ENCODE measurements around the gene SNX11. TPM values are rescaled to one million over a fixed set of nuclear protein-coding genes. Genes with fewer than 3 reads are reported as not detected.

Gene SNX11
- total and polyA plus RNA-seq, 9 of the 15 experiments (the other 6 are each of a cell fraction or from before 2014, with no cell fraction given): 12.4 to 24.0 (median 16.8) TPM

- Histone ChIP-seq H2AFZ (ENCODE audit: low read depth, low read length) (no peak overlapping the region; the same call in 1 of the 2 replicates), H3K9ac (ENCODE audit: insufficient read depth in 1 of 2, low read depth in 2 of 2, low read length in 2 of 2) (no peak overlapping the region; a peak in 1 of 4 replicates), H4K20me1 (replicated peaks; ENCODE audit: control insufficient read depth, insufficient read depth, low read length) (no peaks in the 10 kb centered on the region), H3K27me3 (ENCODE audit: control insufficient read depth in 2 of 2, insufficient read depth in 2 of 2, low read length in 2 of 2) (peaks cover 20 to 39% of the 10 kb centered on the region in 2 experiments), H3K4me2 (ENCODE audit: insufficient read depth, low read length) (peak overlapping the region; percentile 19; the same call in 1 of the 2 replicates), H3K9me1 (ENCODE audit: control insufficient read depth, insufficient read depth, low read length) (no peaks in the 10 kb centered on the region), H3K27ac (ENCODE audit: extremely low read depth, low read depth, low read length) (no peak overlapping the region), H3K36me3 (ENCODE audit: control insufficient read depth, insufficient read depth, low read length) (no peaks in the 10 kb centered on the region), H3K79me2 (ENCODE audit: control insufficient read depth, insufficient read depth, low read length) (no peaks in the 10 kb centered on the region), H3K4me1 (replicated peaks in 1 of 2; ENCODE audit: control insufficient read depth in 2 of 2, insufficient read depth in 2 of 2, low read length in 2 of 2) (peaks cover 7 to 20% of the 10 kb centered on the region in 2 experiments; a peak in 4 of 5 replicates), H3K9me3 (replicated peaks; ENCODE audit: control insufficient read depth, insufficient read depth, low read depth, low read length) (no peaks in the 10 kb centered on the region), H3K4me3 (no peak overlapping the region)
- POLR2A ChIA-PET: interaction anchor here (0.5 to 2.1 kb wide), 5 partner anchors 10 to 232 kb away, joined by 3 to 4 read pairs (median 3); no protein-coding TSS in a partner anchor
- CTCF ChIA-PET (ENCODE audit: low intra/inter-chr PET ratio): interaction anchor here (0.5 kb wide), 1 partner anchor 75 kb away, joined by 3 read pairs; no protein-coding TSS in a partner anchor
- DNase-seq (ENCODE audit: extremely low read depth in 1 of 4, low spot score in 3 of 4): peak in 1 of 4 experiments; percentile 27
- intact Hi-C loops (cut with micrococcal nuclease): no loop called here
- in situ Hi-C loops (cut with MboI): no loop called here
- no peak for FAIRE-seq
- WGBS (ENCODE audit: insufficient coverage, low coverage, missing lambda C conversion rate): 3% methylated on average over 14 of the region's 14 CpGs
- ATAC-seq: peak; percentile 80
- BruUV-seq (replicated peaks): no TSS peak
- no peak for TF ChIP-seq NCOA4 (IDR thresholded peaks at IDR 0.05; ENCODE audit: partially characterized antibody)
- no peak for TF ChIP-seq ARID2 (IDR thresholded peaks at IDR 0.05)
- peak; percentile 46; the same call in 1 of the 2 replicates for TF ChIP-seq TAL1 (IDR thresholded peaks at IDR 0.05)
- TF ChIP-seq VEZF1 (CRISPR knock-in tag; IDR thresholded peaks at IDR 0.05): peak; percentile 50; the same call in 1 of the 2 replicates
- TF ChIP-seq, protein P1, sequence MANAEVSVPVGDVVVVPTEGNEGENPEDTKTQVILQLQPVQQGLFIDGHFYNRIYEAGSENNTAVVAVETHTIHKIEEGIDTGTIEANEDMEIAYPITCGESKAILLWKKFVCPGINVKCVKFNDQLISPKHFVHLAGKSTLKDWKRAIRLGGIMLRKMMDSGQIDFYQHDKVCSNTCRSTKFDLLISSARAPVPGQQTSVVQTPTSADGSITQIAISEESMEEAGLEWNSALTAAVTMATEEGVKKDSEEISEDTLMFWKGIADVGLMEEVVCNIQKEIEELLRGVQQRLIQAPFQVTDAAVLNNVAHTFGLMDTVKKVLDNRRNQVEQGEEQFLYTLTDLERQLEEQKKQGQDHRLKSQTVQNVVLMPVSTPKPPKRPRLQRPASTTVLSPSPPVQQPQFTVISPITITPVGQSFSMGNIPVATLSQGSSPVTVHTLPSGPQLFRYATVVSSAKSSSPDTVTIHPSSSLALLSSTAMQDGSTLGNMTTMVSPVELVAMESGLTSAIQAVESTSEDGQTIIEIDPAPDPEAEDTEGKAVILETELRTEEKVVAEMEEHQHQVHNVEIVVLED (CRISPR knock-in tag; IDR thresholded peaks at IDR 0.05): no peak
- peak; percentile 89 for TF ChIP-seq HNRNPLL (IDR thresholded peaks at IDR 0.05; ENCODE audit: low read depth, low read length, poor library complexity, severe bottlenecking)
- TF ChIP-seq TCF3 (CRISPR knock-in tag; IDR thresholded peaks at IDR 0.05): 0 out of 2 replicates have a peak, but pooled peaks have one; percentile 12
- peak in 1 of 2 experiments; percentile 34; a peak in 1 of 4 replicates for TF ChIP-seq MAZ (CRISPR knock-in tag; conservative IDR thresholded peaks at IDR 0.05 in 1 of 2, IDR thresholded peaks at IDR 0.05 in 1 of 2)
- TF ChIP-seq ZNF79 (CRISPR knock-in tag; IDR thresholded peaks at IDR 0.05; ENCODE audit: low read depth): peak; percentile 18; the same call in 1 of the 2 replicates
- no peak for TF ChIP-seq NR4A1 (CRISPR knock-in tag; IDR thresholded peaks at IDR 0.05)
- 0 out of 2 replicates have a peak, but pooled peaks have one; percentile 48 for TF ChIP-seq NR4A1 (tag; IDR thresholded peaks at IDR 0.05)
- peak; percentile 57; the same call in 1 of the 2 replicates for TF ChIP-seq LEF1 (IDR thresholded peaks at IDR 0.05)
- peak; percentile 40; the same call in 1 of the 2 replicates for TF ChIP-seq SMAD4 (CRISPR knock-in tag; conservative IDR thresholded peaks at IDR 0.05)
- TF ChIP-seq CXXC5 (CRISPR knock-in tag; IDR thresholded peaks at IDR 0.05): peak; percentile 84
- 0 out of 2 replicates have a peak, but pooled peaks have one; percentile 32 for TF ChIP-seq ZFP30 (CRISPR knock-in tag; IDR thresholded peaks at IDR 0.05; ENCODE audit: borderline replicate concordance)
- no peak for TF ChIP-seq MCM7 (IDR thresholded peaks at IDR 0.05)
- peak; percentile 27; the same call in 1 of the 2 replicates for TF ChIP-seq EP300 (IDR thresholded peaks at IDR 0.05; ENCODE audit: low read length)
- no peak for TF ChIP-seq GTF2A2 (tag; IDR thresholded peaks at IDR 0.05)
Observed at GRCh38 chr17:48148029-48148770, 40.6 kb downstream of the SNX11 start.

All from K562 (cell line).